K562 (cell line): ENCODE measurements around the gene LNX2.

Experiments
- ARHGAP35 ChIP-seq: fragments of 450-650 bp; IDR thresholded peaks from 2 replicates; pipeline ENCODE4 v1.6.1; 2018; ENCODE audit not compliant: partially characterized antibody
- CTCF ChIP-seq, 3 experiments: IDR thresholded peaks in 2 of 3; conservative IDR thresholded peaks in 1 of 3; 2 replicates each; pipeline ENCODE4 v1.5.1; 2011 to 2012; ENCODE audit warnings: low read length in 3 of 3, mild to moderate bottlenecking in 3 of 3, control low read depth in 2 of 3, improper control_type of control experiment in 1 of 3, inconsistent platforms in 1 of 3, low read depth in 1 of 3, mixed read lengths in 1 of 3, moderate library complexity in 1 of 3; ENCODE audit not compliant: insufficient read depth in 2 of 3
- GABPA ChIP-seq: fragments of 200-800 bp; sonication (Bioruptor generic); conservative IDR thresholded peaks from 2 replicates; pipeline ENCODE4 v1.6.1; 2016; ENCODE audit warnings: low read depth, missing genetic modification characterization, missing compliant biosample characterization
- WHSC1 ChIP-seq: IDR thresholded peaks from one replicate; pipeline ENCODE4 v1.6.1; 2012; ENCODE audit warnings: low read length, control low read depth, inconsistent platforms
- ZNF780A ChIP-seq: fragments of 250-450 bp; sonication (Bioruptor Pico); IDR thresholded peaks from 2 replicates; pipeline ENCODE4 v1.5.0; 2021; ENCODE audit warnings: mild to moderate bottlenecking

- TF ChIP-seq CTCF (IDR thresholded peaks at IDR 0.05 in 2 of 3, conservative IDR thresholded peaks at IDR 0.05 in 1 of 3; ENCODE audit: insufficient read depth in 2 of 3, low read depth in 1 of 3, low read length in 3 of 3) (no peak), ARHGAP35 (no peak), GABPA (tag) (no peak), ZNF780A (CRISPR knock-in tag) (no peak), WHSC1 (no peak)
Observed at GRCh38 chr13:27628081-27628480, 7.8 kb upstream of the LNX2 start.
